Mesothelial cell of epicardium (in vitro differentiated cells): Measurements from ENCODE around the gene ACOX2. TPM values are rescaled to one million over a fixed set of nuclear protein-coding genes. Genes with fewer than 3 reads are reported as not detected.

Source experiments
- DNase-seq, 2 experiments: peaks; one replicate each; pipeline ENCODE4 v3.0.0; 2021; ENCODE audit warnings: low spot score in 2 of 2; ENCODE audit not compliant: unreplicated experiment in 2 of 2
- H3K27ac Mint-ChIP-seq: 2 replicates; pipeline ENCODE4 v1.8.0; 2021; ENCODE audit warnings: mixed read lengths
- H3K27me3 Mint-ChIP-seq: 2 replicates; pipeline ENCODE4 v1.8.0; 2021; ENCODE audit warnings: low read depth, mixed read lengths
- H3K36me3 Mint-ChIP-seq: 2 replicates; pipeline ENCODE4 v1.8.0; 2021; ENCODE audit warnings: mixed read lengths
- H3K4me1 Mint-ChIP-seq: 2 replicates; pipeline ENCODE4 v1.8.0; 2021; ENCODE audit warnings: mixed read lengths
- H3K4me3 Mint-ChIP-seq: 2 replicates; pipeline ENCODE4 v1.8.0; 2021; ENCODE audit warnings: mild to moderate bottlenecking, moderate library complexity, mixed read lengths
- H3K9me3 Mint-ChIP-seq: 2 replicates; pipeline ENCODE4 v1.8.0; 2021; ENCODE audit warnings: mixed read lengths
- total RNA-seq: library from RNA; stranded (reverse); gene quantifications from 3 replicates; pipeline ENCODE4 v1.2.1, GENCODE V29; 2021
- TF ChIP-seq, protein P1 (sequence below): fragments of 200-600 bp; sonication (generic); IDR thresholded peaks from one replicate; pipeline ENCODE4 v1.5.0; 2021; ENCODE audit warnings: antibody characterized with exemption; ENCODE audit not compliant: unreplicated experiment

ACOX2 gene
- total RNA-seq, 1 donor from 2014 or later, result 31.0 TPM

DNA sequence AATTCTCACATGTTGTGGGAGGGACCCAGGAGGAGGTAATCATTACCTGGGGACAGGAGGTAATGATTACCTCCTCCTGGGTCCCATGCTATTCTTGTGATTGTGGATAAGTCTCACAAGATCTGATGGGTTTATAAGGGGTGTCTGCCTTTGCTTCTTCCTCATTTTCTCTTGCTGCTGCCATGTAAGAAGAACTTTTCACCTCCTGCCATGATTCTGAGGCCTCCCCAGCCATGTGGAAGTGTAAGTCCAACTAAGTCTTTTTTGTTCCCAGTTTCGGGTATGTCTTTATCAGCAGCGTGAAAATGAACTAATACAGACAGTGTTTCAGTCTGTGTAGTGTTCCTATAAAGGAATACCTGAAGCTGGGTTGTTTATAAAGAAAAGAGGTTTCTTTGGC, 58.2 kb downstream of the ACOX2 start:
- no peaks in the 10 kb centered on the region for H3K36me3 Mint-ChIP-seq
- H3K4me1 Mint-ChIP-seq, result peaks cover 2% of the 10 kb centered on the region
- no peak for DNase-seq
- TF ChIP-seq, protein P1, sequence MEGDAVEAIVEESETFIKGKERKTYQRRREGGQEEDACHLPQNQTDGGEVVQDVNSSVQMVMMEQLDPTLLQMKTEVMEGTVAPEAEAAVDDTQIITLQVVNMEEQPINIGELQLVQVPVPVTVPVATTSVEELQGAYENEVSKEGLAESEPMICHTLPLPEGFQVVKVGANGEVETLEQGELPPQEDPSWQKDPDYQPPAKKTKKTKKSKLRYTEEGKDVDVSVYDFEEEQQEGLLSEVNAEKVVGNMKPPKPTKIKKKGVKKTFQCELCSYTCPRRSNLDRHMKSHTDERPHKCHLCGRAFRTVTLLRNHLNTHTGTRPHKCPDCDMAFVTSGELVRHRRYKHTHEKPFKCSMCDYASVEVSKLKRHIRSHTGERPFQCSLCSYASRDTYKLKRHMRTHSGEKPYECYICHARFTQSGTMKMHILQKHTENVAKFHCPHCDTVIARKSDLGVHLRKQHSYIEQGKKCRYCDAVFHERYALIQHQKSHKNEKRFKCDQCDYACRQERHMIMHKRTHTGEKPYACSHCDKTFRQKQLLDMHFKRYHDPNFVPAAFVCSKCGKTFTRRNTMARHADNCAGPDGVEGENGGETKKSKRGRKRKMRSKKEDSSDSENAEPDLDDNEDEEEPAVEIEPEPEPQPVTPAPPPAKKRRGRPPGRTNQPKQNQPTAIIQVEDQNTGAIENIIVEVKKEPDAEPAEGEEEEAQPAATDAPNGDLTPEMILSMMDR, result no peak
- H3K27me3 Mint-ChIP-seq, result no peaks in the 10 kb centered on the region
- H3K4me3 Mint-ChIP-seq, result no peak overlapping the region
- H3K27ac Mint-ChIP-seq, result no peak overlapping the region
- H3K9me3 Mint-ChIP-seq, result peaks cover 13% of the 10 kb centered on the region

GRCh38 chr3:58474967-58475578, 61.9 kb downstream of the ACOX2 start:
- peaks cover 9% of the 10 kb centered on the region for H3K9me3 Mint-ChIP-seq
- peaks cover 27% of the 10 kb centered on the region for H3K4me1 Mint-ChIP-seq
- no peaks in the 10 kb centered on the region for H3K36me3 Mint-ChIP-seq
- TF ChIP-seq, protein P1, result no peak
- no peak overlapping the region for H3K4me3 Mint-ChIP-seq
- H3K27me3 Mint-ChIP-seq, result no peaks in the 10 kb centered on the region
- no peak overlapping the region for H3K27ac Mint-ChIP-seq
- no peak for DNase-seq

DNA sequence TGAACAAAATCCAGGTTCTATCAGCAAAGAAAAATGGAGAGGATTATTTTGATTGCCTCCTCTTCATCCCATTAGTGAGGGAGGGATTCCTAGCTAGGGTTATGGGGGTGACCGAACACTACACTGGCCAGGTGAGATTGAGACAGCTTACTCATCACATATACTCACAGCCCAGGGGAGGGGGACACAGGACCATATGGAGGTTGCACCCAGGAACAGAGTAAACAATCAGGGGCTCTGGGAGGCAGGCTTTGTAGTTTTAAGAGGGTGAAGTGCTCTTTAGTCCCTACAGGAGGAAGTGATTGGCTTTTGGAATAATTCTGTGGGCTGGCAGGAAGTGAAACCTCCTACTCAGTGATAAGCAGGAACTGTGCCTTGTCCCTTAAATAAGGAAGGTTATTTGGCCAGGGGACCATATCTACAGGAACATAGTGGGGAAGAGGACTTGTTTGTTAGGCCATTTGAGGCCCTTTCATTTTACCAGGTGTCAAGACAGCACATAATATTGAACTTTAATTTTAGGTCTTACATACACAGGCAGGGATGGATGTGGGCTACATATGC, 62.6 kb downstream of the ACOX2 start:
- H3K27me3 Mint-ChIP-seq, result no peaks in the 10 kb centered on the region
- H3K4me3 Mint-ChIP-seq, result no peak overlapping the region
- H3K9me3 Mint-ChIP-seq, result peaks cover 6% of the 10 kb centered on the region
- no peaks in the 10 kb centered on the region for H3K36me3 Mint-ChIP-seq
- TF ChIP-seq, protein P1, result no peak
- no peak overlapping the region for H3K27ac Mint-ChIP-seq
- no peak for DNase-seq
- peaks cover 30% of the 10 kb centered on the region for H3K4me1 Mint-ChIP-seq

DNA sequence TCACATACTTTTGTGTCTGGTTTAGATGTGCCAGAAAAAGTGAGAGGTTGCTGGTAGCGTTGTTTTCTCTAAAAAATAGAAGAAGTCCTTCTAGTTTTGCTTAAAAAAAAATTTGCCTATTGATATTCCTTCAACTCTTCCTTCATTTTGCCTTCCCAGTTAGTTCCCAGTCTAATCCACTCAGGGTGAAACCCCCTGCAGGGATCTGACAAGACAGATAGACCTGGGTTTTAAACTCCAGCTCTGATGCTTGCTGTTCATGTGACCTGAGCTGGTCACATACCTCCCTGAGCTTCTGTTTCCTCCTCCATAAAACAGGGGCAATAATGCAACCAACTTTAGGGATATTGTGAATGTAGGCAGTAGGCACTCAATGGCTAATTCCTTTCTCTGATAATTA, 63.7 kb downstream of the ACOX2 start:
- H3K4me1 Mint-ChIP-seq, result peaks cover 30% of the 10 kb centered on the region
- no peaks in the 10 kb centered on the region for H3K27me3 Mint-ChIP-seq
- H3K27ac Mint-ChIP-seq, result peak overlapping the region; percentile 68
- H3K36me3 Mint-ChIP-seq, result no peaks in the 10 kb centered on the region
- no peak for DNase-seq
- TF ChIP-seq, protein P1, result no peak
- no peaks in the 10 kb centered on the region for H3K9me3 Mint-ChIP-seq
- no peak overlapping the region for H3K4me3 Mint-ChIP-seq

DNA sequence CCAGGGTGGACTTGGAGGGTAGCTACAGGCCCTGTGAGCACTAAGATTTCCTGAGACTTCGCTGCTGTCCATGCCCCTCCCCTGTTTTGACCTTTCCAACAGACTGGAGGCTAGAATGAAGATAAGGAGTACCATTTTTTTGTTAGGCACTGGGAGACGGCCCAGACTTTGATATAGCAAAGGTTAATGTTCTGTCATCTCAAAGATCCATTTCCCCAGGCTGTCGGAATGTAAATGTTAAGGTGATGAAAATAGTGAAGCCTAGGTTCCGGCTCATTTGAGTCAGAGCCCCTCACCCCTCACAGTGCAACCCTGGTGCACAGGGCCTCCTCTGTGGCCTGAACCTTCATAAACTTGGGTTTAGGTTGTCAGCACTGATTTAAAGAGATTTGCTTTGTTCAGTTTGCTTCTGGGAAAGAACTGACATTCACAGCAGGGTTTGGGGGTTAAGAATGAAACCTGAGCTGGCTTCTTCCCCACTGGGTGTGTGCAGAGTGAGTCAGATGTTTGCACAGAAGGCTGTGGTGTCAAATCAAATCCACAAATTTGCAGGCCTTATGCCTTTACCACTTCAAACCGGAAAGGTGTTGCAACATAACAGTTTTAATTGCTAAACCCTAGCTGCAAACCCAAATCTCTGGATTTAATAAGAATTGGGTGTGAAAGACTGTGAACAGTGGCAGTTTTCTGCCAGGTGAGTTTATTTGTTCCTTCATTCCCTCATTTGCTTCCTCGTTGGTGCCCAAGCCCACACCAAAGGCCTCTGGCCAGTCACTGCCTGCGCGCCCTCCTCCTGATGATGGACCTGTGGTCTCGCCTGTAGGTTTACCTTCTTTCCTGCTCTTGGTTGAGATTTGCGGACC, 65.7 kb downstream of the ACOX2 start:
- Mint-ChIP-seq H3K36me3 (no peaks in the 10 kb centered on the region), H3K9me3 (no peaks in the 10 kb centered on the region), H3K27me3 (no peaks in the 10 kb centered on the region), H3K27ac (peak overlapping the region; percentile 89), H3K4me1 (peaks cover 30% of the 10 kb centered on the region), H3K4me3 (no peak overlapping the region)
- DNase-seq, result no peak
- TF ChIP-seq, protein P1, result no peak
